CD8-positive, alpha-beta memory T cell (primary cell): ENCODE measurements around the gene RTN4RL1. TPM values are rescaled to one million over a fixed set of nuclear protein-coding genes. Genes with fewer than 3 reads are reported as not detected.

Source experiments
- CTCF ChIA-PET: fragments of 350-600 bp; sonication (Branson Sonifier 250); formaldehyde crosslinking; loops from one replicate; lab custom pipeline; 2021; ENCODE audit warnings: antibody characterized with exemption; lab: Charles Lee
- POLR2A ChIA-PET: fragments of 350-600 bp; sonication (Branson Sonifier 250); formaldehyde crosslinking; loops from one replicate; lab custom pipeline; 2021; ENCODE audit warnings: antibody characterized with exemption; lab: Charles Lee
- DNase-seq, 5 donors: peaks; one replicate each; pipeline versions ENCODE4 v3.0.0 to v3.0.0-alpha.2; 2020 to 2022; ENCODE audit warnings: mixed read lengths in 1 of 5
- H3K27ac ChIP-seq: one replicate; pipeline ENCODE4 v1.7.0; 2013; ENCODE audit warnings: low read depth, mild to moderate bottlenecking, low read length, moderate library complexity
- H3K27me3 ChIP-seq: 2 replicates; pipeline ENCODE4 v1.7.0; 2013; ENCODE audit warnings: low read length, mild to moderate bottlenecking; ENCODE audit not compliant: insufficient read depth, poor library complexity, severe bottlenecking
- H3K36me3 ChIP-seq: 2 replicates; pipeline ENCODE4 v1.7.0; 2013; ENCODE audit warnings: mild to moderate bottlenecking, low read length, moderate library complexity; ENCODE audit not compliant: insufficient read depth
- H3K4me1 ChIP-seq: 2 replicates; pipeline ENCODE4 v1.7.0; 2013; ENCODE audit warnings: mild to moderate bottlenecking, low read length, moderate library complexity; ENCODE audit not compliant: insufficient read depth
- H3K4me3 ChIP-seq: 2 replicates; pipeline ENCODE4 v1.7.0; 2013; ENCODE audit warnings: mild to moderate bottlenecking, low read length
- H3K9me3 ChIP-seq: 2 replicates; pipeline ENCODE4 v1.7.0; 2013; ENCODE audit warnings: mild to moderate bottlenecking, low read length
- H3K27ac Mint-ChIP-seq, 8 donors: one replicate each; pipeline ENCODE4 v1.8.0; 2020 to 2021; ENCODE audit warnings: mixed read lengths in 8 of 8, mild to moderate bottlenecking in 6 of 8, inconsistent platforms in 3 of 8, moderate library complexity in 3 of 8
- H3K27me3 Mint-ChIP-seq, 2 donors: one replicate each; pipeline ENCODE4 v1.8.0; 2020 to 2021; ENCODE audit warnings: mixed read lengths in 2 of 2, mild to moderate bottlenecking in 1 of 2, moderate library complexity in 1 of 2
- H3K36me3 Mint-ChIP-seq, 3 donors: one replicate each; pipeline ENCODE4 v1.8.0; 2020 to 2021; ENCODE audit warnings: mixed read lengths in 3 of 3, inconsistent platforms in 1 of 3, mild to moderate bottlenecking in 1 of 3
- H3K4me1 Mint-ChIP-seq, 3 donors: one replicate each; pipeline ENCODE4 v1.8.0; 2020 to 2021; ENCODE audit warnings: mixed read lengths in 3 of 3, inconsistent platforms in 1 of 3, mild to moderate bottlenecking in 1 of 3
- H3K4me3 Mint-ChIP-seq, 7 donors: one replicate each; pipeline ENCODE4 v1.8.0; 2020 to 2021; ENCODE audit warnings: mixed read lengths in 7 of 7, mild to moderate bottlenecking in 6 of 7, moderate library complexity in 4 of 7, inconsistent platforms in 2 of 7
- H3K9me3 Mint-ChIP-seq, 5 donors: one replicate each; pipeline ENCODE4 v1.8.0; 2020 to 2022; ENCODE audit warnings: mixed read lengths in 5 of 5, mild to moderate bottlenecking in 3 of 5, moderate library complexity in 2 of 5, inconsistent platforms in 1 of 5
- polyA plus RNA-seq: library from polyadenylated mRNA; unstranded; fragments of 300-500 nt; fragmentation: Illumina TruSeq; gene quantifications from one replicate; pipeline ENCODE4 v1.2.3, GENCODE V29; 2021
- total RNA-seq, 2 experiments: library from RNA; stranded (reverse); gene quantifications; one replicate each; pipeline ENCODE4 v1.2.3, GENCODE V29; 2021

Gene RTN4RL1
- total RNA-seq, result 1 to 10 TPM; 1.0 to 1.2 TPM
- polyA plus RNA-seq, result 0.32 TPM

GRCh38 chr17:2025220-2025621 is at the start of gene RTN4RL1:
Gene RTN4RL1, minus strand, starts transcription at chr17:2025334. Its CDS starts 469 bp downstream, at chr17:2024865.
- Histone ChIP-seq H3K4me3 (peak within 1 kb of the TSS; percentile 50), H3K4me1 (peaks cover 26% of the 10 kb centered on the region), H3K9me3 (no peaks in the 10 kb centered on the region), H3K36me3 (no peaks in the 10 kb centered on the region), H3K27ac (no peak within 1 kb of the TSS), H3K27me3 (peaks cover 16% of the 10 kb centered on the region)
- peak; percentile 62 to 85 (median 65) for DNase-seq
- peaks cover 27 to 31% of the 10 kb centered on the region in 2 donors for H3K27me3 Mint-ChIP-seq
- CTCF ChIA-PET, result interaction anchor here (1.2 to 2.7 kb wide), 5 partner anchors 12 to 376 kb away, joined by 3 to 13 read pairs (median 5); partner anchors contain the start of gene HIC1
- H3K4me3 Mint-ChIP-seq, result peak within 1 kb of the TSS; percentile 80 to 92 (median 85)
- no peaks in the 10 kb centered on the region for H3K9me3 Mint-ChIP-seq
- POLR2A ChIA-PET, result interaction anchor here (0.6 to 1.1 kb wide), 3 partner anchors 155 to 469 kb away, joined by 3 to 4 read pairs (median 4); no protein-coding TSS in a partner anchor
- H3K27ac Mint-ChIP-seq, result peak within 1 kb of the TSS in 4 of 8 donors; percentile 23 to 58 (median 49)
- H3K4me1 Mint-ChIP-seq, result peaks cover 14 to 40% (median 20%) of the 10 kb centered on the region in 3 donors
- peaks cover 0 to 3% (median 0%) of the 10 kb centered on the region in 3 donors for H3K36me3 Mint-ChIP-seq

GRCh38 chr17:2074919-2075318 is 49.8 kb upstream of the RTN4RL1 start:
- CTCF ChIA-PET, result interaction anchor here (1.3 to 2.3 kb wide), 2 partner anchors 13 to 170 kb away, joined by 3 to 6 read pairs; no protein-coding TSS in a partner anchor

DNA sequence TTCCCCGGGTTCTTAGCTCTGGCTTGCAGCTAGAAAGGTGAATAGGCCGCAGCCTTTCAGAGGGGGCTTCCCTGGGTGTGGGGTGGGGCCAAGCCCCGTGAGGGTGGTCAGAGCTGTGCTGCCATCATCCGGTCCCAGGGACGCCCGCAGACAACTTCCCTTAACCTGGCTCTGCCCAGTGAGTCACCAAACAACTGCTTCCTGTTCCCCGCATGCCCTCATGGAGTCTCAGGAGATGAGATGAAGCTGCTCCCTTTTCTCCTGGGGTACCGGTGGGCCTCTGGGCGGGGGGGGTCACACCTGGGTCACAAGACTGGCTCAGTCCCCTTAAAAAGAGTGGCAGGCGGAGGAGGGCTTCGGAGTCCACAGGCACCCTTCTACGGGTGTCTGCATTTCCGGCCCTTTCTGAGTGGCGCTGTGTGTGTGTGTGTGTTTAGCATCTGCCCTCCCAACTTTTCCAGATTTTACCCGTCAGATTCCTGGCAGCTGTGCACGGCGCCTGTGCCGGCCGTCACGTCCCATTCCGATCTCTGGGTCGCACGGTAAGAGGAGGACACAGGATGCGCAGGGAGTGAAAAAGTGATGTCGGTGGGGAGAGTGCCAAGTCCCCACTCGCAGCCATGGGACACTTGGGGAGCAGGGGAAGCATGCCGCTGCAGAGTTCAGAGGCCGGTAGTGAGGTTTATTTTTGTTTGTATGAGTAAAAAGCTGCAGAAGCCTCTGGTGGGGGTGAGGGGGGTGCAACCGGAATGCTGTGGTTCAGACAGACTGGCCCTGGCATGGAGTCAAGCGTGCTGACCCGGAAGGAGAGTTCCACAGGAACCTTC is 46.5 kb upstream of the RTN4RL1 start:
- Histone ChIP-seq H3K36me3 (peaks cover under 1% of the 10 kb centered on the region), H3K9me3 (no peaks in the 10 kb centered on the region), H3K27ac (no peak overlapping the region), H3K27me3 (no peaks in the 10 kb centered on the region), H3K4me1 (peaks cover 29% of the 10 kb centered on the region), H3K4me3 (no peak overlapping the region)
- Mint-ChIP-seq H3K4me1 (peaks cover 34 to 64% (median 50%) of the 10 kb centered on the region in 3 donors), H3K27me3 (no peaks in the 10 kb centered on the region), H3K36me3 (peaks cover 0 to 55% (median 22%) of the 10 kb centered on the region in 3 donors), H3K27ac (peak overlapping the region in 3 of 8 donors; percentile 19 to 82 (median 80)), H3K4me3 (peak overlapping the region in 1 of 7 donors; percentile 69), H3K9me3 (no peaks in the 10 kb centered on the region)
- CTCF ChIA-PET, result interaction anchor here (1.1 to 6.1 kb wide), 2 partner anchors 14 to 16 kb away, joined by 3 to 57 read pairs; partner anchors contain the start of gene HIC1
- no peak for DNase-seq
- POLR2A ChIA-PET, result interaction anchor here (1.3 to 1.4 kb wide), 2 partner anchors 9 to 11 kb away, joined by 3 read pairs; no protein-coding TSS in a partner anchor

More at GRCh38 chr17:2074919-2075318, 49.8 kb upstream of the RTN4RL1 start:
- Mint-ChIP-seq H3K9me3 (no peaks in the 10 kb centered on the region), H3K36me3 (peaks cover 4 to 66% (median 36%) of the 10 kb centered on the region in 3 donors), H3K27me3 (no peaks in the 10 kb centered on the region), H3K4me1 (peaks cover 14 to 31% (median 19%) of the 10 kb centered on the region in 3 donors), H3K4me3 (no peak overlapping the region), H3K27ac (no peak overlapping the region)
- POLR2A ChIA-PET, result no interaction called here
- Histone ChIP-seq H3K4me3 (no peak overlapping the region), H3K9me3 (no peaks in the 10 kb centered on the region), H3K27me3 (no peaks in the 10 kb centered on the region), H3K36me3 (peaks cover 18% of the 10 kb centered on the region), H3K4me1 (peaks cover 9% of the 10 kb centered on the region), H3K27ac (no peak overlapping the region)
- DNase-seq, result no peak

GRCh38 chr17:2071024-2071385 is 45.9 kb upstream of the RTN4RL1 start:
- POLR2A ChIA-PET, result interaction anchor here (0.8 to 1.4 kb wide), 2 partner anchors 10 to 19 kb away, joined by 3 read pairs; no protein-coding TSS in a partner anchor
- H3K27ac Mint-ChIP-seq, result peak overlapping the region; percentile 13 to 87 (median 82)
- CTCF ChIA-PET, result interaction anchor here (1.1 to 6.1 kb wide), 2 partner anchors 14 to 16 kb away, joined by 3 to 57 read pairs; partner anchors contain the start of gene HIC1
- H3K27me3 Mint-ChIP-seq, result no peaks in the 10 kb centered on the region
- Histone ChIP-seq H3K9me3 (no peaks in the 10 kb centered on the region), H3K36me3 (peaks cover 4% of the 10 kb centered on the region), H3K4me3 (no peak overlapping the region), H3K4me1 (peaks cover 29% of the 10 kb centered on the region), H3K27ac (no peak overlapping the region), H3K27me3 (no peaks in the 10 kb centered on the region)
- no peaks in the 10 kb centered on the region for H3K9me3 Mint-ChIP-seq
- H3K36me3 Mint-ChIP-seq, result peaks cover 0 to 55% (median 21%) of the 10 kb centered on the region in 3 donors
- H3K4me3 Mint-ChIP-seq, result peak overlapping the region in 1 of 7 donors; percentile 69
- no peak for DNase-seq
- H3K4me1 Mint-ChIP-seq, result peaks cover 34 to 67% (median 50%) of the 10 kb centered on the region in 3 donors

DNA sequence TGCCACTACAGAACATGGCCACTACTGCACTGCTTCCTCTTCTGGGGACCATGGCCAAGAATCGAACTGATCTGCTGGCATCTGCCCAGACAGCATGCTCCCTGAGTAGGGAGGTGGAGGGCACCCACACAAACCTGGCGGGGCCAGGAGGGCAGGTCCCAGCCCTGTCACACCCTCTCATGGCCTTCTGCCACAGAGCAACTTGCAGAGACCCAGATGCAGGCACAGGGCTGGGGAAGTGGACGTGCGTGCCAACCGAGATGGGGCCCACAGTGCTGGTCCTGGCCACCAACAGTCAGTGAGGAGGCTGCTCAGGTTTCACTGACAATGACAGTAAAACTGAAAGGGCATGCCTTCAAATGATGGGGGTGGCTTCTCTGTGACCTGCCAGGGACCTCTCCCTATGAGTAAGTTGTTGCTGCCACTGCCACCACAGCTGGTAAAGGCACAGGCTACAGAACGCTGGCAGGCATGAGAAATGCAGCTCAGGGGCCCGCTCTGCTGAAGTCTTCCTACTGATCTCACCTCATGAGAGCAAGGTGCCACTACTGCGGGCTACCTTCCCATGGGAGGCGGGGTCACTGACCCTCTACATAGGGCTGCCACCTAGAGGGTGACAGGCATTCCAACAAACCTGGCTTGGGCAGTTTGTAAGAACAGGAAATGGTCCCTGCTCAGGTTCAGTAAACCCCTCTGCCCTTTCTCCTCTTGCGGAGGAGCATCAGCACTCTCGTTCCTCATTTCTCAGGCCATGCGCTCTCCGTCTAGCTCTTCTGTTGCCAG is 45.3 kb upstream of the RTN4RL1 start:
- Histone ChIP-seq H3K27ac (no peak overlapping the region), H3K27me3 (no peaks in the 10 kb centered on the region), H3K4me1 (peaks cover 29% of the 10 kb centered on the region), H3K9me3 (no peaks in the 10 kb centered on the region), H3K36me3 (peaks cover 10% of the 10 kb centered on the region), H3K4me3 (no peak overlapping the region)
- peak overlapping the region in 5 of 7 donors; percentile 44 to 69 (median 55) for H3K4me3 Mint-ChIP-seq
- no peaks in the 10 kb centered on the region for H3K27me3 Mint-ChIP-seq
- peak overlapping the region; percentile 65 to 91 (median 84) for H3K27ac Mint-ChIP-seq
- peaks cover 33 to 67% (median 46%) of the 10 kb centered on the region in 3 donors for H3K4me1 Mint-ChIP-seq
- no peaks in the 10 kb centered on the region for H3K9me3 Mint-ChIP-seq
- ChIA-PET POLR2A (interaction anchor here (0.8 to 1.4 kb wide), 3 partner anchors 10 to 19 kb away, joined by 3 to 5 read pairs (median 3); no protein-coding TSS in a partner anchor), CTCF (interaction anchor here (1.1 to 6.1 kb wide), 4 partner anchors 13 to 33 kb away, joined by 3 to 57 read pairs (median 8); partner anchors contain the start of gene HIC1)
- H3K36me3 Mint-ChIP-seq, result peaks cover 0 to 59% (median 21%) of the 10 kb centered on the region in 3 donors
- DNase-seq, result peak in 1 of 5 donors; percentile 76

DNA sequence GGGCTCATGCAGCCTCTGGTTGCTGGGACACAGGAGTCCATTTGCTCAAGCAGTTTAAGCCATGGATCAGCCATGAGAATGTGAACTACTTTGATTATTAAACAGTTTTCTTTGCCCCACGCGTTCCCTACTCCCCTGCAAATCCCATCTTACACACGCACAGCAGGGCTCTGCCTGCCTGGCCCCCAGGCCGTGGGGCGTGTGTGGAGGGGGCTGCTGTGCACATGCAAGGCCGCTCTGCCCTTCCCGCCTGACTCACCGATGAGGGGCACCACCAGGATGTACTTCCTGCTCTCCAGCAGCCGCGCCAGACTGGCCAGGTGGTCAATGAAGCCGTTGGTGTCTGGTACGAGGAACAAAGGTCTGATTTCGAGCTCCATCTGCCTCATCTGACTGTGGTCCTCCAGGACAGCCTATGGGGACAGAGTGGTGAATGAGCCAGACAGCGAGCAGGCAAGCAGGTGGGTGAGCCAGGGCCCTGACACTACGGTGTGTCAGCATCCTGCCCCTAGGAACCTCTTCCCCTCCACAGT is 43.5 kb upstream of the RTN4RL1 start:
- Mint-ChIP-seq H3K27me3 (no peaks in the 10 kb centered on the region), H3K36me3 (peaks cover 0 to 67% (median 20%) of the 10 kb centered on the region in 3 donors), H3K27ac (peak overlapping the region; percentile 70 to 90 (median 84)), H3K4me1 (peaks cover 40 to 81% (median 56%) of the 10 kb centered on the region in 3 donors), H3K9me3 (no peaks in the 10 kb centered on the region), H3K4me3 (peak overlapping the region in 3 of 7 donors; percentile 23 to 69 (median 67))
- POLR2A ChIA-PET, result interaction anchor here (1.0 to 1.5 kb wide), 2 partner anchors 10 to 22 kb away, joined by 4 to 7 read pairs; no protein-coding TSS in a partner anchor
- peak in 1 of 5 donors; percentile 69 for DNase-seq
- Histone ChIP-seq H3K27ac (no peak overlapping the region), H3K27me3 (no peaks in the 10 kb centered on the region), H3K9me3 (no peaks in the 10 kb centered on the region), H3K4me1 (peaks cover 29% of the 10 kb centered on the region), H3K36me3 (peaks cover 20% of the 10 kb centered on the region), H3K4me3 (no peak overlapping the region)
- CTCF ChIA-PET, result interaction anchor here (2.4 to 6.1 kb wide), 3 partner anchors 11 to 176 kb away, joined by 14 to 57 read pairs (median 14); partner anchors contain the start of gene HIC1
